ENCODE data around the gene MRM2. TPM values are rescaled to one million over a fixed set of nuclear protein-coding genes. Genes with fewer than 3 reads are reported as not detected.

The MRM2 gene
- total and polyA plus RNA-seq, 10 of the 15 experiments (the other 5 are each of a cell fraction or from before 2014, with no cell fraction given): 43.2 to 128 (median 71.4) TPM

GRCh38 chr7:2281541-2281940 lies 39.5 kb upstream of the MRM2 start:
- intact Hi-C loops (cut with micrococcal nuclease; ENCODE audit: unreplicated experiment) (no loop called here), in situ Hi-C loops (cut with MboI) (no loop called here)
- H2AFZ ChIP-seq (ENCODE audit: control insufficient read depth, low read depth, low read length): no peak overlapping the region
- H3K27ac ChIP-seq (ENCODE audit: control insufficient read depth, insufficient read depth): no peak overlapping the region
- no TSS peak for BruUV-seq (replicated peaks)
- H3K36me3 ChIP-seq (ENCODE audit: control insufficient read depth in 2 of 2, insufficient read depth in 2 of 2, low read length in 1 of 2): peaks cover 3 to 8% of the 10 kb centered on the region in 2 experiments; a peak in 3 of 4 replicates
- H3K4me2 ChIP-seq (ENCODE audit: control insufficient read depth, insufficient read depth): no peak overlapping the region
- WGBS (ENCODE audit: insufficient coverage, insufficient replicate concordance, low lambda C conversion rate, missing lambda C conversion rate): 94% methylated on average over 9 of the region's 9 CpGs
- H4K20me1 ChIP-seq (ENCODE audit: control insufficient read depth, insufficient read depth): no peaks in the 10 kb centered on the region; the same call in 1 of the 2 replicates
- POLR2A ChIA-PET: no interaction called here
- H3K9ac ChIP-seq (ENCODE audit: control insufficient read depth, insufficient read depth, low read length): no peak overlapping the region
- DNase-seq (ENCODE audit: low read depth, low spot score): no peak
- H3K9me3 ChIP-seq (replicated peaks; ENCODE audit: control insufficient read depth, insufficient read depth, low read length): no peaks in the 10 kb centered on the region
- no peaks in the 10 kb centered on the region for H3K27me3 ChIP-seq (replicated peaks in 1 of 2; ENCODE audit: control insufficient read depth in 2 of 2, insufficient read depth in 2 of 2, low read length in 1 of 2)
- FAIRE-seq: no peak
- H3K4me3 ChIP-seq: no peak overlapping the region
- peaks cover 30% of the 10 kb centered on the region for H3K79me2 ChIP-seq (ENCODE audit: control insufficient read depth, insufficient read depth, low read length)
- no peak for ATAC-seq
- CTCF ChIA-PET: interaction anchor here (0.6 kb wide), 1 partner anchor 66 kb away, joined by 3 read pairs; no protein-coding TSS in a partner anchor
- SMC1A ChIA-PET (ENCODE audit: uncharacterized antibody, unreplicated experiment): no interaction called here
- no peaks in the 10 kb centered on the region for H3K4me1 ChIP-seq (ENCODE audit: control insufficient read depth, insufficient read depth, low read length)
- RAD21 ChIA-PET (ENCODE audit: unreplicated experiment): no interaction called here
- TF ChIP-seq STAT3 (IDR thresholded peaks at IDR 0.05; ENCODE audit: low read depth, low read length) (no peak), BCLAF1 (IDR thresholded peaks at IDR 0.05) (no peak), RUNX3 (IDR thresholded peaks at IDR 0.05; ENCODE audit: low read length) (no peak), TCF3 (IDR thresholded peaks at IDR 0.05; ENCODE audit: borderline replicate concordance, insufficient read depth, low read depth, low read length) (no peak), CHD1 (IDR thresholded peaks at IDR 0.05; ENCODE audit: low read depth, low read length) (no peak), ZBTB40 (IDR thresholded peaks at IDR 0.05; ENCODE audit: borderline replicate concordance) (no peak), BCL11A (IDR thresholded peaks at IDR 0.05; ENCODE audit: low read depth, low read length) (no peak), NBN (IDR thresholded peaks at IDR 0.05) (no peak), MTA2 (IDR thresholded peaks at IDR 0.05; ENCODE audit: low read depth) (no peak), ZZZ3 (IDR thresholded peaks at IDR 0.05; ENCODE audit: control insufficient read depth, insufficient read length, low read depth) (no peak), ZBTB4 (CRISPR knock-in tag; IDR thresholded peaks at IDR 0.05) (no peak), BRCA1 (IDR thresholded peaks at IDR 0.05; ENCODE audit: low read depth, low read length) (no peak)
- TF ChIP-seq, protein P1, sequence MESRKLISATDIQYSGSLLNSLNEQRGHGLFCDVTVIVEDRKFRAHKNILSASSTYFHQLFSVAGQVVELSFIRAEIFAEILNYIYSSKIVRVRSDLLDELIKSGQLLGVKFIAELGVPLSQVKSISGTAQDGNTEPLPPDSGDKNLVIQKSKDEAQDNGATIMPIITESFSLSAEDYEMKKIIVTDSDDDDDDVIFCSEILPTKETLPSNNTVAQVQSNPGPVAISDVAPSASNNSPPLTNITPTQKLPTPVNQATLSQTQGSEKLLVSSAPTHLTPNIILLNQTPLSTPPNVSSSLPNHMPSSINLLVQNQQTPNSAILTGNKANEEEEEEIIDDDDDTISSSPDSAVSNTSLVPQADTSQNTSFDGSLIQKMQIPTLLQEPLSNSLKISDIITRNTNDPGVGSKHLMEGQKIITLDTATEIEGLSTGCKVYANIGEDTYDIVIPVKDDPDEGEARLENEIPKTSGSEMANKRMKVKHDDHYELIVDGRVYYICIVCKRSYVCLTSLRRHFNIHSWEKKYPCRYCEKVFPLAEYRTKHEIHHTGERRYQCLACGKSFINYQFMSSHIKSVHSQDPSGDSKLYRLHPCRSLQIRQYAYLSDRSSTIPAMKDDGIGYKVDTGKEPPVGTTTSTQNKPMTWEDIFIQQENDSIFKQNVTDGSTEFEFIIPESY (IDR thresholded peaks at IDR 0.05): no peak
